T1000 (cell line): Measurements from ENCODE around the gene MRPS14.
"Not testable (repeated sequence)": the region's sequence is repeated elsewhere in the genome, so short reads cannot be mapped to it uniquely, and the experiment has no call there.

ENCODE experiments used
- DNase-seq: peaks from one replicate; lab custom pipeline; 2025; ENCODE audit warnings: mixed read lengths; lab: John Stamatoyannopoulos, UW

Gene MRPS14

GRCh38 chr1:175023922-175024242 is 657 bp upstream of the MRPS14 start:
- not testable (repeated sequence) for DNase-seq

GRCh38 chr1:175019524-175019923 is 3.7 kb downstream of the MRPS14 start:
- DNase-seq = no peak

GRCh38 chr1:175015243-175015642 is 8.0 kb downstream of the MRPS14 start:
- DNase-seq = no peak

GRCh38 chr1:175013445-175013844 is 9.8 kb downstream of the MRPS14 start:
- DNase-seq = no peak

- no peak for DNase-seq
Measured at GRCh38 chr1:175009532-175009931, 13.7 kb downstream of the MRPS14 start.

GRCh38 chr1:175005085-175005783 is 18.0 kb downstream of the MRPS14 start:
- no peak for DNase-seq

- DNase-seq = no peak
Measured at GRCh38 chr1:175003521-175003920, 19.7 kb downstream of the MRPS14 start.

- DNase-seq = no peak
Measured at GRCh38 chr1:175002910-175003517, 20.2 kb downstream of the MRPS14 start.

- no peak for DNase-seq
Measured at GRCh38 chr1:175000697-175001187, 22.5 kb downstream of the MRPS14 start.

- DNase-seq = no peak
Measured at GRCh38 chr1:174999936-175000696, 23.1 kb downstream of the MRPS14 start, which contains the start of gene CACYBP. Gene CACYBP, plus strand, starts transcription at chr1:174999947. Its CDS starts 234 bp downstream, at chr1:175000181.

- peak; percentile 94 for DNase-seq
Measured at GRCh38 chr1:174999216-174999935, 23.8 kb downstream of the MRPS14 start.

GRCh38 chr1:174998569-174999215 is 24.5 kb downstream of the MRPS14 start:
- no peak for DNase-seq

- no peak for DNase-seq
Measured at GRCh38 chr1:174997041-174997440, 26.2 kb downstream of the MRPS14 start.

GRCh38 chr1:174996476-174996875 is 26.7 kb downstream of the MRPS14 start:
- DNase-seq = no peak

- no peak for DNase-seq
Measured at GRCh38 chr1:174995916-174996315, 27.3 kb downstream of the MRPS14 start.

GRCh38 chr1:174995121-174995520 is 28.1 kb downstream of the MRPS14 start:
- DNase-seq = no peak

GRCh38 chr1:174991473-174991872 is 31.8 kb downstream of the MRPS14 start:
- DNase-seq = no peak

- no peak for DNase-seq
Measured at GRCh38 chr1:174990382-174990999, 32.7 kb downstream of the MRPS14 start.

- DNase-seq = no peak
Measured at GRCh38 chr1:174989536-174990220, 33.5 kb downstream of the MRPS14 start.

GRCh38 chr1:174988986-174989385 is 34.2 kb downstream of the MRPS14 start:
- DNase-seq = no peak

- DNase-seq = no peak
Measured at GRCh38 chr1:174988539-174988938, 34.7 kb downstream of the MRPS14 start.
